ENCODE results near the gene RBMS1.

Gene RBMS1

DNA sequence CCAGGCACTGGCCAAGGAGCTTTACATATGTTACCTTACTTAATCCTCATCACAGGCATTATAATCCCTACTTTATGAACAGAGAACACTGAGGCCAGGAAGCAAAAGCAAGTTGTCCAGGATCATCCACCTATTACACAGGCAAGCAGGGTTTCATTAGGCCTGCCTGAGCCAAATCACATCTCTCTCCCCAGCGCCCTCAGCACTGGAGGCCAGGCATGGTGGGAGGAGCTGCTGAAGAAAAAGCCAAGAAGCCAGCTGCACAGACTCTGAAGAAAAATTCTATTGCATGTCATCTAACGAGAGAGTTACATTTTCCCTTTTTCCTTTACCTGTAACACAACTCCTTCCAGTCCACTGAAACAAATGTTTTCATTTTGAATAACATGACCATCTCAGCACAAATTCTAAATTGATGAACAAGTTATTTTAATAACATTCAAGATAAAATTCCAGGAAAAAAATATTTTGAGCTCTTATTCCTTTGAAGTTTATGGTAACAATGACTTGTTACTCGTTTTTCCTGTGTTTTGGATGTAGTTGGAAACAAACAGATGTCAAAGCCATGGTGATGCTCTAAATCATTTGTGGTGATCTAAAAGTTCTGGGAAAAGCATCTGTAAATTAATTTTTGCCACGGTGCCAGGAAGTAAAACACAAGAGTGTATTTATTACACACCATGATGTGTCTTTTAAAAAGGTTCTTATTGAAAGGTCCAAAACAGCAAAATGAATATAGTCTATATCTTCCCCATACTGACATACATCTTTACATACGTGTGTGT lies 154.5 kb downstream of the RBMS1 start:
- no peak for DNase-seq (ENCODE audit: extremely low spot score)
- TF ChIP-seq, protein P1, sequence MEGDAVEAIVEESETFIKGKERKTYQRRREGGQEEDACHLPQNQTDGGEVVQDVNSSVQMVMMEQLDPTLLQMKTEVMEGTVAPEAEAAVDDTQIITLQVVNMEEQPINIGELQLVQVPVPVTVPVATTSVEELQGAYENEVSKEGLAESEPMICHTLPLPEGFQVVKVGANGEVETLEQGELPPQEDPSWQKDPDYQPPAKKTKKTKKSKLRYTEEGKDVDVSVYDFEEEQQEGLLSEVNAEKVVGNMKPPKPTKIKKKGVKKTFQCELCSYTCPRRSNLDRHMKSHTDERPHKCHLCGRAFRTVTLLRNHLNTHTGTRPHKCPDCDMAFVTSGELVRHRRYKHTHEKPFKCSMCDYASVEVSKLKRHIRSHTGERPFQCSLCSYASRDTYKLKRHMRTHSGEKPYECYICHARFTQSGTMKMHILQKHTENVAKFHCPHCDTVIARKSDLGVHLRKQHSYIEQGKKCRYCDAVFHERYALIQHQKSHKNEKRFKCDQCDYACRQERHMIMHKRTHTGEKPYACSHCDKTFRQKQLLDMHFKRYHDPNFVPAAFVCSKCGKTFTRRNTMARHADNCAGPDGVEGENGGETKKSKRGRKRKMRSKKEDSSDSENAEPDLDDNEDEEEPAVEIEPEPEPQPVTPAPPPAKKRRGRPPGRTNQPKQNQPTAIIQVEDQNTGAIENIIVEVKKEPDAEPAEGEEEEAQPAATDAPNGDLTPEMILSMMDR (IDR thresholded peaks at IDR 0.05; ENCODE audit: control extremely low read depth, extremely low read depth, low read depth, missing control alignments) = no peak
- ChIA-PET POLR2A (no interaction called here), CTCF (interaction anchor here (2.4 kb wide), 1 partner anchor 15 kb away, joined by 8 read pairs; no protein-coding TSS in a partner anchor)

GRCh38 chr2:160337728-160338127 lies 155.9 kb downstream of the RBMS1 start:
- CTCF ChIA-PET = interaction anchor here (4.3 kb wide), 1 partner anchor 13 kb away, joined by 34 read pairs; no protein-coding TSS in a partner anchor
- DNase-seq (ENCODE audit: extremely low spot score) = no peak
- TF ChIP-seq, protein P1 (IDR thresholded peaks at IDR 0.05; ENCODE audit: control extremely low read depth, extremely low read depth, low read depth, missing control alignments) = no peak
- POLR2A ChIA-PET = no interaction called here

DNA sequence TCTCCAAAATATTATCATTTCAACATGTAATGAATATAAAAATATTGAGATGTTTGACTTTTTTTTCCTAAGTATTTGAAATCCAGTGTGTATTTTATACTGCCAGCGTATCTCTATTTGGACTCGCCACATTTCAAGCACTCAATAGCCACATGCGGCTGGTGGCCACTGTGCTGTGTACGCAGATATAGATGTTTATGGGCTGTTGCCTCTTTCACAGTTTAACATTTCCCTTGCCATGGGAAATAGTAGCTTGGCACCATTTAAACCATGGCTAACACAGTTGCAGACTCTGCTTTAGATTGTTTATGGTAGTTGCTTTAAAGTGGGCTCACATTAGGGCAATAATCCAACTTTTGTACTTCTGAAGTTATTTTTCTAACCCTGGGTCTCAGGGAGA lies 157.0 kb downstream of the RBMS1 start:
- TF ChIP-seq, protein P1 (IDR thresholded peaks at IDR 0.05; ENCODE audit: control extremely low read depth, extremely low read depth, low read depth, missing control alignments) = no peak
- ChIA-PET CTCF (interaction anchor here (4.3 kb wide), 1 partner anchor 12 kb away, joined by 34 read pairs; no protein-coding TSS in a partner anchor), POLR2A (no interaction called here)
- DNase-seq (ENCODE audit: extremely low spot score) = no peak

DNA sequence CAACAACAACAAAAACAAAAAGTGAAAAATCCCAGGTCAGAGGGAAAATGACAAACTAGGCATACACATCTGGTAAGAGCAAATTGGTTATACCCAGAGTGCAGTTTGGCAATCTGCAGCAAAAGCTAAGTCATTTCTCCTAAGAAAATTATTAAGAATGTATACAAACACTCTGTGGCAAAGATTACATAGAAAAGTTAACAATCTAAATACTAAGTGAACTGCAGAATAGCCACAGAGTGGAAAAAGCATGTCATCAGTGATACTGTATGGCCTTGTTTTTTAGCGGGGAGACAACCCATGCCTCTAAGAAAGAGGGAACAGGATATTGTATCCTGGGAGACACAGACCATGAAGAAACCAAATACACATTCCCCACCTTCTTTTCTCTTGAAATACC lies 157.5 kb downstream of the RBMS1 start:
- ChIA-PET POLR2A (no interaction called here), CTCF (interaction anchor here (1.0 to 4.3 kb wide), 2 partner anchors 11 to 726 kb away, joined by 3 to 34 read pairs; no protein-coding TSS in a partner anchor)
- TF ChIP-seq, protein P1 (IDR thresholded peaks at IDR 0.05; ENCODE audit: control extremely low read depth, extremely low read depth, low read depth, missing control alignments) = no peak
- DNase-seq (ENCODE audit: extremely low spot score) = no peak

DNA sequence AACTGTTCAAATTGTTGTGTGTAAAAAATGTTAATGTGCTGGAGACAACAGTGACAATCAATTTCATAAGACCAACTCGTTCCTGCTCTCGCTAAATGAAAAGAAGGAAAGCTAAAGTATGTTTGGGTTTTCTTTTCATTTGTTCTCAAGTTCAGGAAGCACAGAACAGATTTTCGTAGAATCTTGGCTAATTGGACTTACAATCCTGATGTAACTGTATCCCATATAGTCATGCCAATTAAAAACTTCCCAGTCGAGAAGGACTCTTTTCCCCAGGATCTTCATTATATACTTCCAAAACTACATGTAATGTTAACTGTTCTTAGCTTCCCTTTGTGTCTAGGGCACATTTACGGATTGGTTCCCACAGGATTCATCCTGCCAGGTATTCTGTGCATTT lies 158.2 kb downstream of the RBMS1 start:
- ChIA-PET CTCF (interaction anchor here (0.9 to 4.3 kb wide), 3 partner anchors 11 to 727 kb away, joined by 3 to 34 read pairs (median 3); no protein-coding TSS in a partner anchor), POLR2A (no interaction called here)
- DNase-seq (ENCODE audit: extremely low spot score) = no peak
- TF ChIP-seq, protein P1 (IDR thresholded peaks at IDR 0.05; ENCODE audit: control extremely low read depth, extremely low read depth, low read depth, missing control alignments) = no peak

- DNase-seq (ENCODE audit: extremely low spot score) = no peak
- CTCF ChIA-PET = interaction anchor here (1.3 to 4.3 kb wide), 2 partner anchors 9 to 17 kb away, joined by 4 to 34 read pairs; no protein-coding TSS in a partner anchor
- TF ChIP-seq, protein P1 (IDR thresholded peaks at IDR 0.05; ENCODE audit: control extremely low read depth, extremely low read depth, low read depth, missing control alignments) = no peak
- POLR2A ChIA-PET = no interaction called here
Observed at GRCh38 chr2:160334028-160334741, 159.4 kb downstream of the RBMS1 start.

All from GM10248 (cell line).